PC-9 (cell line): ENCODE data around the gene DHRS2. TPM values are rescaled to one million over a fixed set of nuclear protein-coding genes. Genes with fewer than 3 reads are reported as not detected.

Experiments
- BruUV-seq: library from RNA; stranded (reverse); fragments of 400-500 nt; replicated peaks from 2 replicates; lab custom pipeline; 2021; lab: Mats Ljungman, UMichigan
- CTCF ChIA-PET: fragments of 300-600 bp; sonication (Branson Sonifier 250); formaldehyde crosslinking; loops from one replicate; lab custom pipeline; 2022; ENCODE audit warnings: antibody characterized with exemption; lab: Charles Lee
- POLR2A ChIA-PET: fragments of 300-600 bp; sonication (Branson Sonifier 250); formaldehyde crosslinking; loops from one replicate; lab custom pipeline; 2022; ENCODE audit warnings: antibody characterized with exemption; ENCODE audit not compliant: unreplicated experiment; lab: Charles Lee
- DNase-seq, 2 experiments: peaks; one replicate each; pipeline versions ENCODE4 v3.0.0 to v3.0.0-alpha.2; 2015 to 2022; ENCODE audit warnings: mixed read lengths in 1 of 2
- H2AFZ ChIP-seq: fragments of 200-600 bp; sonication (generic); 2 replicates; pipeline ENCODE4 v1.8.1; 2017; ENCODE audit warnings: antibody characterized with exemption
- H3F3A ChIP-seq: fragments of 200-600 bp; sonication (generic); 2 replicates; pipeline ENCODE4 v1.8.1; 2017; ENCODE audit warnings: antibody characterized with exemption, mild to moderate bottlenecking, low read depth; ENCODE audit not compliant: insufficient read depth
- H3K27ac ChIP-seq: fragments of 200-600 bp; sonication (generic); 2 replicates; pipeline ENCODE4 v1.6.1; 2016; ENCODE audit warnings: mixed run types
- H3K27me3 ChIP-seq: fragments of 200-600 bp; sonication (generic); 2 replicates; pipeline ENCODE4 v1.6.1; 2016; ENCODE audit warnings: low read depth, mixed run types; ENCODE audit not compliant: insufficient read depth
- H3K36me3 ChIP-seq: fragments of 200-600 bp; sonication (generic); 2 replicates; pipeline ENCODE4 v1.6.1; 2016; ENCODE audit warnings: low read depth, mixed run types
- H3K4me1 ChIP-seq: fragments of 200-600 bp; sonication (generic); replicated peaks from 2 replicates; pipeline ENCODE4 v1.6.1; 2016; ENCODE audit warnings: mixed run types; ENCODE audit not compliant: insufficient read depth
- H3K4me2 ChIP-seq: fragments of 200-600 bp; sonication (generic); 2 replicates; pipeline ENCODE4 v1.6.1; 2017; ENCODE audit warnings: mixed run types
- H3K4me3 ChIP-seq: fragments of 200-600 bp; sonication (generic); 2 replicates; pipeline ENCODE4 v1.6.1; 2016; ENCODE audit warnings: mixed run types
- H3K79me2 ChIP-seq: fragments of 200-600 bp; sonication (generic); 2 replicates; pipeline ENCODE4 v1.6.1; 2017; ENCODE audit warnings: low read depth, mixed run types
- H3K9me2 ChIP-seq: fragments of 200-600 bp; sonication (generic); 2 replicates; pipeline ENCODE4 v1.8.1; 2017; ENCODE audit warnings: mild to moderate bottlenecking; ENCODE audit not compliant: insufficient read depth
- H3K9me3 ChIP-seq: fragments of 200-600 bp; sonication (generic); 2 replicates; pipeline ENCODE4 v1.8.1; 2016; ENCODE audit warnings: low read depth; ENCODE audit not compliant: insufficient read depth
- H4K20me1 ChIP-seq: fragments of 200-600 bp; sonication (generic); 2 replicates; pipeline ENCODE4 v1.8.1; 2017; ENCODE audit not compliant: insufficient read depth
- EZH2 ChIP-seq: fragments of 200-600 bp; sonication (generic); IDR thresholded peaks from 2 replicates; pipeline ENCODE4 v1.8.0; 2017; ENCODE audit warnings: antibody characterized with exemption, low read depth
- intact Hi-C: fragments of 100-400 bp; cut with micrococcal nuclease; formaldehyde crosslinking; loops from one replicate; pipeline ENCODE4 v1.10.0; 2022; ENCODE audit not compliant: unreplicated experiment
- total RNA-seq: library from RNA; stranded (reverse); gene quantifications from 2 replicates; pipeline ENCODE4 v1.2.3, GENCODE V29; 2021
- TF ChIP-seq, protein P1 (sequence below): fragments of 200-600 bp; sonication (generic); conservative IDR thresholded peaks from 2 replicates; pipeline ENCODE4 v1.6.1; 2017; ENCODE audit warnings: mixed run types, antibody characterized with exemption, mild to moderate bottlenecking, moderate library complexity

The DHRS2 gene
- total RNA-seq, 1 experiment from 2014 or later = 0.55 TPM

DNA sequence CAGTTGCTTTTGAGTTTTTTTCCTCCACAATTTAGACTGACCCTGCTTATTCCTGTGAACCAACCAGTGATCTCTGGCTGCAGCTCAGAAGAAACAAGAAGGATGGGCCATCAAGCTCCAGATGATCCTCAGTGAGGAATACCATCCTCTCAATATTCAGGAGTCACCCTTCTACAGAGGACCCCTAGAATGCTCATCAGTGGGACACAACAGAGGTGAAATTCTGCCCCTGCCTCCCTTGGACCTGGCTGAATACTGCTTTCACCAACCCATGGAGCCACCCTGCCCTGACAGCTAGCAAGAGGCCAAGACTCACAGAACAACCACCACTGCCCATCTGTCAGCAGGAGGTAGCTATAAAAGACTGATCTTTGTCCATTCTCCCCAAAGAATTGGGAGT lies 9.2 kb upstream of the DHRS2 start:
- intact Hi-C loops = no loop called here
- H3K27ac ChIP-seq = no peak overlapping the region
- no peaks in the 10 kb centered on the region for H3K9me2 ChIP-seq
- DNase-seq = no peak
- no peak overlapping the region for H2AFZ ChIP-seq
- H3K27me3 ChIP-seq = no peaks in the 10 kb centered on the region
- H3K9me3 ChIP-seq = no peaks in the 10 kb centered on the region
- no peaks in the 10 kb centered on the region for H3K36me3 ChIP-seq
- no peak overlapping the region for H3K4me2 ChIP-seq
- no peaks in the 10 kb centered on the region for H3K79me2 ChIP-seq
- CTCF ChIA-PET = no interaction called here
- TF ChIP-seq EZH2 = no peak
- TF ChIP-seq, protein P1, sequence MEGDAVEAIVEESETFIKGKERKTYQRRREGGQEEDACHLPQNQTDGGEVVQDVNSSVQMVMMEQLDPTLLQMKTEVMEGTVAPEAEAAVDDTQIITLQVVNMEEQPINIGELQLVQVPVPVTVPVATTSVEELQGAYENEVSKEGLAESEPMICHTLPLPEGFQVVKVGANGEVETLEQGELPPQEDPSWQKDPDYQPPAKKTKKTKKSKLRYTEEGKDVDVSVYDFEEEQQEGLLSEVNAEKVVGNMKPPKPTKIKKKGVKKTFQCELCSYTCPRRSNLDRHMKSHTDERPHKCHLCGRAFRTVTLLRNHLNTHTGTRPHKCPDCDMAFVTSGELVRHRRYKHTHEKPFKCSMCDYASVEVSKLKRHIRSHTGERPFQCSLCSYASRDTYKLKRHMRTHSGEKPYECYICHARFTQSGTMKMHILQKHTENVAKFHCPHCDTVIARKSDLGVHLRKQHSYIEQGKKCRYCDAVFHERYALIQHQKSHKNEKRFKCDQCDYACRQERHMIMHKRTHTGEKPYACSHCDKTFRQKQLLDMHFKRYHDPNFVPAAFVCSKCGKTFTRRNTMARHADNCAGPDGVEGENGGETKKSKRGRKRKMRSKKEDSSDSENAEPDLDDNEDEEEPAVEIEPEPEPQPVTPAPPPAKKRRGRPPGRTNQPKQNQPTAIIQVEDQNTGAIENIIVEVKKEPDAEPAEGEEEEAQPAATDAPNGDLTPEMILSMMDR = no peak
- no peaks in the 10 kb centered on the region for H3K4me1 ChIP-seq
- H3F3A ChIP-seq = no peaks in the 10 kb centered on the region
- H4K20me1 ChIP-seq = no peaks in the 10 kb centered on the region
- H3K4me3 ChIP-seq = no peak overlapping the region
- POLR2A ChIA-PET = no interaction called here
- BruUV-seq = no TSS peak

DNA sequence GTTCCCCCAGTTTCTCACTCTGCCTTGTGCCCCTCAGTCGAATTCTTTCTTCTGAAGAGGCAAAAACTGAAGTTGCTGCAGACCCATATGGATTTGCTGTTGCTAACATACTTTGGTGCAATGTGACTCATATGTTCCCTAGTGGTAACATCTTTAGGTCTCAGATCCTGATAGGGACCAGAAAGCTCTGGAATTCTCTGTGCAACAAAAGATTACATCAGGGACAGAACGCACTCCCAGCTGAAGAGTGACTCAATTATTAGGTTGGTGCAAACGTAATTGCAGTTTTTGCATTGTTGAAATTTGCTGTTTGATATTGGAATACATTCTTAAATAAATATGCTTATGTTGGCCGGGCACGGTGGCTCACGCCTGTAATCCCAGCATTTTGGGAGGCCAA lies 8.2 kb upstream of the DHRS2 start:
- no peaks in the 10 kb centered on the region for H3F3A ChIP-seq
- no peak for DNase-seq
- H3K9me3 ChIP-seq = no peaks in the 10 kb centered on the region
- CTCF ChIA-PET = no interaction called here
- H3K36me3 ChIP-seq = no peaks in the 10 kb centered on the region
- no peak overlapping the region for H3K27ac ChIP-seq
- no peak overlapping the region for H3K4me3 ChIP-seq
- no peak for TF ChIP-seq EZH2
- TF ChIP-seq, protein P1 = no peak
- H4K20me1 ChIP-seq = no peaks in the 10 kb centered on the region
- H3K9me2 ChIP-seq = no peaks in the 10 kb centered on the region
- H2AFZ ChIP-seq = no peak overlapping the region
- H3K79me2 ChIP-seq = no peaks in the 10 kb centered on the region
- no TSS peak for BruUV-seq
- POLR2A ChIA-PET = no interaction called here
- no peaks in the 10 kb centered on the region for H3K27me3 ChIP-seq
- H3K4me2 ChIP-seq = no peak overlapping the region
- intact Hi-C loops = no loop called here
- peaks cover 3% of the 10 kb centered on the region; the same call in 1 of the 2 replicates for H3K4me1 ChIP-seq

DNA sequence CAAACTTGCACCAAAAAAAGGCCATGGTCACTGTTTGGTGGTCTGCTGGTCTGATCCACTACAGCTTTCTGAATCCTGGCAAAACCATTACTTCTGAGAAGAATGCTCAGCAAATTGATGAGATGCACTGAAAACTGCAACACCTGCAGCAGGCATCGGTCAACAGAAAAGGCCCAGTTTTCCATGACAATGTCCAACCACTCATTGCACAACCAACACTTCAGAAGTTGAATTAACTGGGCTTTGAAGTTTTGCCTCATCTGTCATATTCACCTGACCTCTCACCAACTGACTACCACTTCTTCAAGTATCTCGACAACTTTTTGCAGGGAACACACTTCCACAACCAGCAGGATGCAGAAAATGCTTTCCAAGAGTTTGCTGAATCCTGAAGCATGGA lies 7.0 kb upstream of the DHRS2 start:
- POLR2A ChIA-PET = no interaction called here
- Histone ChIP-seq H3K27me3 (no peaks in the 10 kb centered on the region), H2AFZ (no peak overlapping the region), H3K9me3 (no peaks in the 10 kb centered on the region), H3K36me3 (no peaks in the 10 kb centered on the region), H3K79me2 (no peaks in the 10 kb centered on the region), H3K4me2 (no peak overlapping the region), H3K9me2 (no peaks in the 10 kb centered on the region), H3K4me3 (no peak overlapping the region), H4K20me1 (no peaks in the 10 kb centered on the region), H3K27ac (no peak overlapping the region), H3F3A (no peaks in the 10 kb centered on the region), H3K4me1 (peaks cover 8% of the 10 kb centered on the region)
- CTCF ChIA-PET = no interaction called here
- intact Hi-C loops = no loop called here
- DNase-seq = no peak
- no peak for TF ChIP-seq EZH2
- TF ChIP-seq, protein P1 = no peak
- no TSS peak for BruUV-seq
